Colonic mucosa (tissue), 4 donors: Measurements from ENCODE around the gene SLC30A2. TPM values are rescaled to one million over a fixed set of nuclear protein-coding genes. Genes with fewer than 3 reads are reported as not detected.

Experiments
- DNase-seq: peaks from one replicate; pipeline ENCODE4 v3.0.0-alpha.2; 2020
- H3K27ac ChIP-seq: fragments of 200-600 bp; one replicate; pipeline ENCODE4 v1.8.0; 2021
- H3K27me3 ChIP-seq: fragments of 200-600 bp; one replicate; pipeline ENCODE4 v1.8.0; 2021
- H3K36me3 ChIP-seq: fragments of 200-600 bp; one replicate; pipeline ENCODE4 v1.8.0; 2021
- H3K4me1 ChIP-seq: fragments of 200-600 bp; one replicate; pipeline ENCODE4 v1.8.0; 2021; ENCODE audit warnings: mild to moderate bottlenecking
- H3K4me3 ChIP-seq: fragments of 200-600 bp; one replicate; pipeline ENCODE4 v1.8.0; 2021
- H3K9ac ChIP-seq, 2 donors: one replicate each; pipeline ENCODE4 v1.7.0; 2013; ENCODE audit warnings: control low read depth in 2 of 2, low read depth in 2 of 2, low read length in 2 of 2
- H3K9me3 ChIP-seq: fragments of 200-600 bp; one replicate; pipeline ENCODE4 v1.8.0; 2021
- intact Hi-C: fragments of 100-400 bp; cut with DNase I; formaldehyde crosslinking; loops from one replicate; pipeline ENCODE4 v1.14.1; 2022
- total RNA-seq, 2 donors: library from RNA; stranded (reverse); fragmentation: NEBNext Ultra II Directional in 1 of 2; extraction: Animal tissue kit (Norgen Biotek cat#: 25700) in 1 of 2; gene quantifications; one replicate each; pipeline ENCODE4 v1.2.1, GENCODE V29; 2021
- TF ChIP-seq, protein P1 (sequence below): fragments of 200-600 bp; IDR thresholded peaks from one replicate; pipeline ENCODE4 v1.8.0; 2022; ENCODE audit warnings: antibody characterized with exemption, mild to moderate bottlenecking
- donor health status: healthy.
- donor health status: DM: no; HTN: no; CAD: no.
- donor health status: DM: no; HTN: no; CAD: no.

Gene SLC30A2
- total RNA-seq, 2 donors from 2014 or later, result 0.27 to 0.42 TPM

DNA sequence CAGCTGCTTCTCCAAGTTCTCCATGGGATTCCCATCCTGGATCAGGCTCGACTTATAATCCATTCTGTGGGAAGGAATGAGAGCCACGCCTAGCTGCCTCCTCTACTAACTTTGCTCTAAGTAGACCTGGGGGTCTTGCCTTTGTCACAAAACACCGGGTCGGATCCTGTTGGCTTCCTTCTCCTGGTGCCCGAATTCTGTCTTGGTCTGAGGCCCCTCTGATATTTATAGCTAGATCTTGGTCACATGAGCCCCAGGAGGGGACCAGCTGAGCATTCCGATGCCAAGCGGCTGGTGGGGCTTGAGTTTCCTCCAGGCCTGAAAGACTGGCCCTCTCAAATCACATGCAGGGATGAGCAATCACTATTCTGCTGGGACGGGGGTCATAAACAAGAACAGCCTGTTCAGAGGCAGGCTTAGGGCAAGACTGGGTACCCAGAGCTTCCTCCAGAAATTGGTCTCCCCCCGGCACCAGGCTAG is 21.6 kb upstream of the SLC30A2 start, which contains the start of gene TRIM63:
TRIM63 (minus strand) TSS at position 199 of the 480 bp plus-strand sequence; CDS start at position 63, 136 bp downstream.
- TF ChIP-seq, protein P1, sequence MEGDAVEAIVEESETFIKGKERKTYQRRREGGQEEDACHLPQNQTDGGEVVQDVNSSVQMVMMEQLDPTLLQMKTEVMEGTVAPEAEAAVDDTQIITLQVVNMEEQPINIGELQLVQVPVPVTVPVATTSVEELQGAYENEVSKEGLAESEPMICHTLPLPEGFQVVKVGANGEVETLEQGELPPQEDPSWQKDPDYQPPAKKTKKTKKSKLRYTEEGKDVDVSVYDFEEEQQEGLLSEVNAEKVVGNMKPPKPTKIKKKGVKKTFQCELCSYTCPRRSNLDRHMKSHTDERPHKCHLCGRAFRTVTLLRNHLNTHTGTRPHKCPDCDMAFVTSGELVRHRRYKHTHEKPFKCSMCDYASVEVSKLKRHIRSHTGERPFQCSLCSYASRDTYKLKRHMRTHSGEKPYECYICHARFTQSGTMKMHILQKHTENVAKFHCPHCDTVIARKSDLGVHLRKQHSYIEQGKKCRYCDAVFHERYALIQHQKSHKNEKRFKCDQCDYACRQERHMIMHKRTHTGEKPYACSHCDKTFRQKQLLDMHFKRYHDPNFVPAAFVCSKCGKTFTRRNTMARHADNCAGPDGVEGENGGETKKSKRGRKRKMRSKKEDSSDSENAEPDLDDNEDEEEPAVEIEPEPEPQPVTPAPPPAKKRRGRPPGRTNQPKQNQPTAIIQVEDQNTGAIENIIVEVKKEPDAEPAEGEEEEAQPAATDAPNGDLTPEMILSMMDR, result no peak

DNA sequence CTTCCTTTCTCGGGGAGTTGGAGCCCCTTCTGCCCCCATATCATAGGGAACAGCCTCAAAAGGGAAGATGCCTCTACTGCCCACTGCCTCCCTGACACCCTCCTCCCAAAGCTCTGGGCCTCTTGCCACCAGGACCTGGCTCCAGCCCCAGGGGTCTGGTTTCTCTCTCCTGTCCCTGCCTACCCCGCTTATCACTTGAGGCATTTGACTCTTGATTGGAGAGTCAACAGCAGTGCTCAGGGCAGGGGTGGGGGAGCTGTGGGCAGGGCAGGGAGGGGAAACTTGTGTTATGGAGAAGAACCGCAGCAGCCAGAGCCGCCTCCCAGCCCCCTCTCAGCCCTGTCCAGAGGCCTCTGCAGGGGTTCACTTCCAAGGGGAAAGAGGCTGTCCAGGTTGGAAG is 20.9 kb upstream of the SLC30A2 start:
- DNase-seq, result no peak
- H3K9ac ChIP-seq, result no peak overlapping the region
- no peaks in the 10 kb centered on the region for H3K4me1 ChIP-seq
- TF ChIP-seq, protein P1, result no peak
- H3K36me3 ChIP-seq, result no peaks in the 10 kb centered on the region
- H3K27ac ChIP-seq, result no peak overlapping the region
- intact Hi-C loops, result no loop called here
- H3K9me3 ChIP-seq, result no peaks in the 10 kb centered on the region
- H3K27me3 ChIP-seq, result no peaks in the 10 kb centered on the region
- no peak overlapping the region for H3K4me3 ChIP-seq

More for the DNA sequence above, 21.6 kb upstream of the SLC30A2 start, which contains the start of gene TRIM63:
- Histone ChIP-seq H3K4me3 (no peak within 1 kb of the TSS), H3K27me3 (no peaks in the 10 kb centered on the region), H3K9me3 (no peaks in the 10 kb centered on the region), H3K4me1 (no peaks in the 10 kb centered on the region), H3K36me3 (no peaks in the 10 kb centered on the region), H3K27ac (no peak within 1 kb of the TSS), H3K9ac (no peak within 1 kb of the TSS)
- intact Hi-C loops, result no loop called here
- DNase-seq, result no peak

DNA sequence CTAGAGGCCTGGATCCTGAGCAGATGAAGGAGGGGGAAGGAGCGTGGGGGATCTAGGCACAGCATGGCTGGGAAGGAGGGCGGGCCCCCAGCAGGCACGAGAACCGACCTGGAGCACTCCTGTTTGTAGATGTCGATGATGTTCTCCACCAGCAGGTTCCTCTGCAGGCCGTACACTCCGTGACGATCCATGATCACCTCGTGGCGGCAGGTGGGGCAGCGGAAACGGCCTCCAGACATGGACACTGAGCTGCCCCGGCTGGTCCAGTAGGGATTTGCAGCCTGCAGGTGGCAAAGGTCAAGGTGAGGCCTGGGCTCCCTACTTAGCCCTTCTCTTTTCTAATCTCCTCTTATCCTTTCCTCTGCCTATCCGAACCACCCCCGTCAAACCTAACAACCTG is 20.2 kb upstream of the SLC30A2 start:
- no peaks in the 10 kb centered on the region for H3K9me3 ChIP-seq
- intact Hi-C loops, result no loop called here
- no peaks in the 10 kb centered on the region for H3K27me3 ChIP-seq
- no peak for DNase-seq
- H3K4me3 ChIP-seq, result no peak overlapping the region
- H3K36me3 ChIP-seq, result no peaks in the 10 kb centered on the region
- no peak overlapping the region for H3K9ac ChIP-seq
- TF ChIP-seq, protein P1, result no peak
- H3K27ac ChIP-seq, result no peak overlapping the region
- H3K4me1 ChIP-seq, result no peaks in the 10 kb centered on the region

GRCh38 chr1:26064553-26064952 is 18.6 kb upstream of the SLC30A2 start:
- Histone ChIP-seq H3K9ac (no peak overlapping the region), H3K4me3 (no peak overlapping the region), H3K4me1 (no peaks in the 10 kb centered on the region), H3K36me3 (no peaks in the 10 kb centered on the region), H3K27me3 (no peaks in the 10 kb centered on the region), H3K27ac (no peak overlapping the region), H3K9me3 (no peaks in the 10 kb centered on the region)
- TF ChIP-seq, protein P1, result no peak
- intact Hi-C loops, result no loop called here
- no peak for DNase-seq

DNA sequence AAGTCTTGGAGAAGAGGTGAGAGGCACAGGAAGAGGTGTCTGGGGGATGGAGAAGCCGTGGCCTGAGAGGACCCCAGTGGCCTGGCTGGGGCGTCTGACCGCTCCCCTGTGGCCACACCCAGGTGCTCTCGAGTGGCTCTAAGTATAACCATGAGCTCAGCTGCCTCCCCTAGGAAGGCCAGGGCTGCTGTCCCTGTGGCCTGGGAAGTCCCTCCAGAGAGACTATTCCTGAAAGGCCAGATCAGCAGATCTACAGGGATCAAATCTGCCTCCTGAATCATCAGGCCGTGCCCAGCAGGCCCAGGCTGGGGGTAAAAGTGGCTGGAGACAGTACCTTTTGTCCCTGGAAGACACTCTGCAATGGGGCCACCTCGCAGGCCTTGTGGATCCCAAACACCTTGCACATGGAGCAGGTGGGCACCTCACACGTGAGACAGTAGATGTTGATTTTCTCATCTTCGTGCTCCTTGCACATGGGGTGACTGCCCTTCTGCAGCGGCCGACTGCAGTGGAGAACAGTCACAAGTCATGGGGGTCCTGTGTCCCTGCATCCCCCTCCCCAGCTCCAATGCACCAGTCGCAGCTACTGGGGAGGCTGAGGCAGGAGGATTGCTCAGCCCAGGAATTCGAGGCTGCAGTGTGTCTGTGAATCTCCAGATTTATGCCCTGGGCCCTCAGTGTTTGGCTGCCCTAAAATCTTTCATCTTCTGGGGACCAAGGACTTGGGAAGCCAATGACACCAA is 15.1 kb upstream of the SLC30A2 start:
- TF ChIP-seq, protein P1, result no peak
- Histone ChIP-seq H3K36me3 (no peaks in the 10 kb centered on the region), H3K4me3 (no peak overlapping the region), H3K9me3 (no peaks in the 10 kb centered on the region), H3K4me1 (no peaks in the 10 kb centered on the region), H3K27me3 (no peaks in the 10 kb centered on the region), H3K9ac (no peak overlapping the region), H3K27ac (no peak overlapping the region)
- no peak for DNase-seq
- intact Hi-C loops, result no loop called here
